ENCODE results near the gene INTS14.

INTS14 gene

GRCh38 chr15:65651831-65652749 is 41.2 kb upstream of the INTS14 start:
- no peak for DNase-seq (ENCODE audit: low read depth in 2 of 2)
- no peak for TF ChIP-seq CTCF (IDR thresholded peaks at IDR 0.05; ENCODE audit: low read depth, low read length)
- H3K4me3 ChIP-seq (replicated peaks in 1 of 2; ENCODE audit: low read depth in 2 of 2, low read length in 2 of 2) = no peak overlapping the region

- no peak for TF ChIP-seq CTCF (IDR thresholded peaks at IDR 0.05; ENCODE audit: low read depth, low read length)
- no peak overlapping the region for H3K4me3 ChIP-seq (replicated peaks in 1 of 2; ENCODE audit: low read depth in 2 of 2, low read length in 2 of 2)
- DNase-seq (ENCODE audit: low read depth in 2 of 2) = no peak
These were observed 40.1 kb upstream of the INTS14 start for GRCh38 chr15:65651042-65651322.

GRCh38 chr15:65650312-65651041 is 39.5 kb upstream of the INTS14 start:
- no peak for TF ChIP-seq CTCF (IDR thresholded peaks at IDR 0.05; ENCODE audit: low read depth, low read length)
- no peak for DNase-seq (ENCODE audit: low read depth in 2 of 2)
- H3K4me3 ChIP-seq (replicated peaks in 1 of 2; ENCODE audit: low read depth in 2 of 2, low read length in 2 of 2) = no peak overlapping the region

GRCh38 chr15:65646486-65646885 is 35.6 kb upstream of the INTS14 start:
- no peak for TF ChIP-seq CTCF (IDR thresholded peaks at IDR 0.05; ENCODE audit: low read depth, low read length)
- DNase-seq (ENCODE audit: low read depth in 2 of 2) = no peak

GRCh38 chr15:65645392-65645791 is 34.5 kb upstream of the INTS14 start:
- no peak overlapping the region for H3K4me3 ChIP-seq (replicated peaks in 1 of 2; ENCODE audit: low read depth in 2 of 2, low read length in 2 of 2)
- TF ChIP-seq CTCF (IDR thresholded peaks at IDR 0.05; ENCODE audit: low read depth, low read length) = no peak
- DNase-seq (ENCODE audit: low read depth in 2 of 2) = no peak

More at GRCh38 chr15:65646486-65646885, 35.6 kb upstream of the INTS14 start:
- H3K4me3 ChIP-seq (replicated peaks in 1 of 2; ENCODE audit: low read depth in 2 of 2, low read length in 2 of 2) = no peak overlapping the region

- DNase-seq (ENCODE audit: low read depth in 2 of 2) = no peak
- no peak for TF ChIP-seq CTCF (IDR thresholded peaks at IDR 0.05; ENCODE audit: low read depth, low read length)
- no peak overlapping the region for H3K4me3 ChIP-seq (replicated peaks in 1 of 2; ENCODE audit: low read depth in 2 of 2, low read length in 2 of 2)
These were observed 33.4 kb upstream of the INTS14 start for GRCh38 chr15:65644282-65644681.
